CD8-positive, alpha-beta memory T cell (primary cell): Measurements from ENCODE around the gene AP5B1. TPM values are rescaled to one million over a fixed set of nuclear protein-coding genes. Genes with fewer than 3 reads are reported as not detected.
A peak's percentile ranks its signal among the peaks of the same experiment; 100 is the strongest.

ENCODE experiments used
- CTCF ChIA-PET: fragments of 350-600 bp; sonication (Branson Sonifier 250); formaldehyde crosslinking; loops from one replicate; lab custom pipeline; 2021; ENCODE audit warnings: antibody characterized with exemption; lab: Charles Lee
- POLR2A ChIA-PET: fragments of 350-600 bp; sonication (Branson Sonifier 250); formaldehyde crosslinking; loops from one replicate; lab custom pipeline; 2021; ENCODE audit warnings: antibody characterized with exemption; lab: Charles Lee
- DNase-seq, 5 donors: peaks; one replicate each; pipeline versions ENCODE4 v3.0.0 to v3.0.0-alpha.2; 2020 to 2022; ENCODE audit warnings: mixed read lengths in 1 of 5
- H3K27ac ChIP-seq: one replicate; pipeline ENCODE4 v1.7.0; 2013; ENCODE audit warnings: low read depth, mild to moderate bottlenecking, low read length, moderate library complexity
- H3K27me3 ChIP-seq: 2 replicates; pipeline ENCODE4 v1.7.0; 2013; ENCODE audit warnings: low read length, mild to moderate bottlenecking; ENCODE audit not compliant: insufficient read depth, poor library complexity, severe bottlenecking
- H3K36me3 ChIP-seq: 2 replicates; pipeline ENCODE4 v1.7.0; 2013; ENCODE audit warnings: mild to moderate bottlenecking, low read length, moderate library complexity; ENCODE audit not compliant: insufficient read depth
- H3K4me1 ChIP-seq: 2 replicates; pipeline ENCODE4 v1.7.0; 2013; ENCODE audit warnings: mild to moderate bottlenecking, low read length, moderate library complexity; ENCODE audit not compliant: insufficient read depth
- H3K4me3 ChIP-seq: 2 replicates; pipeline ENCODE4 v1.7.0; 2013; ENCODE audit warnings: mild to moderate bottlenecking, low read length
- H3K9me3 ChIP-seq: 2 replicates; pipeline ENCODE4 v1.7.0; 2013; ENCODE audit warnings: mild to moderate bottlenecking, low read length
- H3K27ac Mint-ChIP-seq, 8 donors: one replicate each; pipeline ENCODE4 v1.8.0; 2020 to 2021; ENCODE audit warnings: mixed read lengths in 8 of 8, mild to moderate bottlenecking in 6 of 8, inconsistent platforms in 3 of 8, moderate library complexity in 3 of 8
- H3K27me3 Mint-ChIP-seq, 2 donors: one replicate each; pipeline ENCODE4 v1.8.0; 2020 to 2021; ENCODE audit warnings: mixed read lengths in 2 of 2, mild to moderate bottlenecking in 1 of 2, moderate library complexity in 1 of 2
- H3K36me3 Mint-ChIP-seq, 3 donors: one replicate each; pipeline ENCODE4 v1.8.0; 2020 to 2021; ENCODE audit warnings: mixed read lengths in 3 of 3, inconsistent platforms in 1 of 3, mild to moderate bottlenecking in 1 of 3
- H3K4me1 Mint-ChIP-seq, 3 donors: one replicate each; pipeline ENCODE4 v1.8.0; 2020 to 2021; ENCODE audit warnings: mixed read lengths in 3 of 3, inconsistent platforms in 1 of 3, mild to moderate bottlenecking in 1 of 3
- H3K4me3 Mint-ChIP-seq, 7 donors: one replicate each; pipeline ENCODE4 v1.8.0; 2020 to 2021; ENCODE audit warnings: mixed read lengths in 7 of 7, mild to moderate bottlenecking in 6 of 7, moderate library complexity in 4 of 7, inconsistent platforms in 2 of 7
- H3K9me3 Mint-ChIP-seq, 5 donors: one replicate each; pipeline ENCODE4 v1.8.0; 2020 to 2022; ENCODE audit warnings: mixed read lengths in 5 of 5, mild to moderate bottlenecking in 3 of 5, moderate library complexity in 2 of 5, inconsistent platforms in 1 of 5
- polyA plus RNA-seq: library from polyadenylated mRNA; unstranded; fragments of 300-500 nt; fragmentation: Illumina TruSeq; gene quantifications from one replicate; pipeline ENCODE4 v1.2.3, GENCODE V29; 2021
- total RNA-seq, 2 experiments: library from RNA; stranded (reverse); gene quantifications; one replicate each; pipeline ENCODE4 v1.2.3, GENCODE V29; 2021

The AP5B1 gene
- total and polyA plus RNA-seq, 3 experiments from 2014 or later, result 16.2 to 18.1 (median 17.4) TPM

- Mint-ChIP-seq H3K9me3 (no peaks in the 10 kb centered on the region), H3K27me3 (peaks cover 10 to 12% of the 10 kb centered on the region in 2 donors), H3K27ac (peak overlapping the region in 1 of 8 donors; percentile 6), H3K4me1 (no peaks in the 10 kb centered on the region), H3K36me3 (peaks cover 0 to 3% (median 0%) of the 10 kb centered on the region in 3 donors), H3K4me3 (no peak overlapping the region)
- no peak for DNase-seq
- Histone ChIP-seq H3K9me3 (no peaks in the 10 kb centered on the region), H3K36me3 (no peaks in the 10 kb centered on the region), H3K4me3 (no peak overlapping the region), H3K27me3 (peaks cover 8% of the 10 kb centered on the region), H3K27ac (no peak overlapping the region), H3K4me1 (no peaks in the 10 kb centered on the region)
- ChIA-PET CTCF (interaction anchor here (0.7 to 3.2 kb wide), 4 partner anchors 12 to 213 kb away, joined by 3 to 13 read pairs (median 4); partner anchors contain the start of gene AP5B1), POLR2A (no interaction called here)
Observed at GRCh38 chr11:65809496-65809895, 28.7 kb upstream of the AP5B1 start.

- no peaks in the 10 kb centered on the region for H3K36me3 ChIP-seq
- CTCF ChIA-PET, result interaction anchor here (0.9 to 3.2 kb wide), 6 partner anchors 8 to 126 kb away, joined by 3 to 13 read pairs (median 4); partner anchors contain the start of genes AP5B1 and KAT5
- H3K9me3 ChIP-seq, result no peaks in the 10 kb centered on the region
- POLR2A ChIA-PET, result no interaction called here
- Mint-ChIP-seq H3K9me3 (no peaks in the 10 kb centered on the region), H3K4me3 (no peak overlapping the region), H3K4me1 (no peaks in the 10 kb centered on the region), H3K27me3 (peaks cover 16 to 17% of the 10 kb centered on the region in 2 donors), H3K27ac (peak overlapping the region in 1 of 8 donors; percentile 89), H3K36me3 (peaks cover 0 to 2% (median 0%) of the 10 kb centered on the region in 3 donors)
- H3K27ac ChIP-seq, result no peak overlapping the region
- H3K27me3 ChIP-seq, result peaks cover 12% of the 10 kb centered on the region
- no peaks in the 10 kb centered on the region for H3K4me1 ChIP-seq
- no peak for DNase-seq
- no peak overlapping the region for H3K4me3 ChIP-seq
Observed at GRCh38 chr11:65808744-65809341, 28.1 kb upstream of the AP5B1 start.

- no peak overlapping the region for H3K4me3 ChIP-seq
- H3K36me3 ChIP-seq, result no peaks in the 10 kb centered on the region
- no peaks in the 10 kb centered on the region for H3K9me3 ChIP-seq
- no peak overlapping the region for H3K27ac Mint-ChIP-seq
- no peak overlapping the region for H3K4me3 Mint-ChIP-seq
- ChIA-PET POLR2A (no interaction called here), CTCF (interaction anchor here (0.7 to 3.2 kb wide), 2 partner anchors 10 to 27 kb away, joined by 3 to 13 read pairs; partner anchors contain the start of gene AP5B1)
- H3K4me1 ChIP-seq, result no peaks in the 10 kb centered on the region
- H3K27ac ChIP-seq, result no peak overlapping the region
- H3K27me3 Mint-ChIP-seq, result peaks cover 28 to 30% of the 10 kb centered on the region in 2 donors
- peaks cover 25% of the 10 kb centered on the region for H3K27me3 ChIP-seq
- no peaks in the 10 kb centered on the region for H3K9me3 Mint-ChIP-seq
- DNase-seq, result no peak
- H3K4me1 Mint-ChIP-seq, result no peaks in the 10 kb centered on the region
- H3K36me3 Mint-ChIP-seq, result peaks cover 0 to 1% (median 0%) of the 10 kb centered on the region in 3 donors
Observed at GRCh38 chr11:65806979-65807378, 26.2 kb upstream of the AP5B1 start.

GRCh38 chr11:65803797-65804492 lies 23.2 kb upstream of the AP5B1 start:
- POLR2A ChIA-PET, result no interaction called here
- H3K4me3 Mint-ChIP-seq, result no peak overlapping the region
- Histone ChIP-seq H3K27me3 (peaks cover 25% of the 10 kb centered on the region), H3K4me3 (no peak overlapping the region), H3K4me1 (no peaks in the 10 kb centered on the region), H3K36me3 (no peaks in the 10 kb centered on the region), H3K9me3 (no peaks in the 10 kb centered on the region), H3K27ac (no peak overlapping the region)
- H3K27me3 Mint-ChIP-seq, result peaks cover 35 to 44% of the 10 kb centered on the region in 2 donors
- CTCF ChIA-PET, result no interaction called here
- peaks cover 0 to 1% (median 0%) of the 10 kb centered on the region in 3 donors for H3K36me3 Mint-ChIP-seq
- no peak for DNase-seq
- H3K9me3 Mint-ChIP-seq, result no peaks in the 10 kb centered on the region
- no peaks in the 10 kb centered on the region for H3K4me1 Mint-ChIP-seq
- H3K27ac Mint-ChIP-seq, result peak overlapping the region in 1 of 8 donors; percentile 33

- H3K27me3 Mint-ChIP-seq, result peaks cover 29 to 43% of the 10 kb centered on the region in 2 donors
- POLR2A ChIA-PET, result no interaction called here
- Histone ChIP-seq H3K27me3 (peaks cover 28% of the 10 kb centered on the region), H3K9me3 (no peaks in the 10 kb centered on the region), H3K4me1 (no peaks in the 10 kb centered on the region), H3K4me3 (no peak overlapping the region), H3K36me3 (no peaks in the 10 kb centered on the region), H3K27ac (no peak overlapping the region)
- H3K4me1 Mint-ChIP-seq, result no peaks in the 10 kb centered on the region
- CTCF ChIA-PET, result no interaction called here
- H3K36me3 Mint-ChIP-seq, result no peaks in the 10 kb centered on the region
- peak overlapping the region in 1 of 8 donors; percentile 33 for H3K27ac Mint-ChIP-seq
- H3K4me3 Mint-ChIP-seq, result no peak overlapping the region
- H3K9me3 Mint-ChIP-seq, result no peaks in the 10 kb centered on the region
- no peak for DNase-seq
Observed at GRCh38 chr11:65802841-65803240, 22.1 kb upstream of the AP5B1 start.

- H3K9me3 ChIP-seq, result no peaks in the 10 kb centered on the region
- Mint-ChIP-seq H3K27ac (no peak overlapping the region), H3K4me1 (no peaks in the 10 kb centered on the region), H3K4me3 (no peak overlapping the region), H3K36me3 (no peaks in the 10 kb centered on the region), H3K27me3 (peaks cover 33 to 49% of the 10 kb centered on the region in 2 donors), H3K9me3 (no peaks in the 10 kb centered on the region)
- H3K4me3 ChIP-seq, result no peak overlapping the region
- no peaks in the 10 kb centered on the region for H3K4me1 ChIP-seq
- ChIA-PET CTCF (interaction anchor here (1.1 to 1.2 kb wide), 2 partner anchors 22 to 32 kb away, joined by 3 read pairs; no protein-coding TSS in a partner anchor), POLR2A (no interaction called here)
- no peaks in the 10 kb centered on the region for H3K36me3 ChIP-seq
- H3K27ac ChIP-seq, result no peak overlapping the region
- no peak for DNase-seq
- peaks cover 30% of the 10 kb centered on the region for H3K27me3 ChIP-seq
Observed at GRCh38 chr11:65801153-65801987, 20.6 kb upstream of the AP5B1 start.

- Mint-ChIP-seq H3K36me3 (no peaks in the 10 kb centered on the region), H3K9me3 (no peaks in the 10 kb centered on the region), H3K27ac (no peak overlapping the region), H3K4me3 (no peak overlapping the region), H3K27me3 (peaks cover 28 to 50% of the 10 kb centered on the region in 2 donors), H3K4me1 (no peaks in the 10 kb centered on the region)
- H3K4me1 ChIP-seq, result no peaks in the 10 kb centered on the region
- POLR2A ChIA-PET, result no interaction called here
- no peaks in the 10 kb centered on the region for H3K36me3 ChIP-seq
- H3K27me3 ChIP-seq, result peaks cover 27% of the 10 kb centered on the region
- DNase-seq, result no peak
- no peak overlapping the region for H3K27ac ChIP-seq
- no peak overlapping the region for H3K4me3 ChIP-seq
- H3K9me3 ChIP-seq, result no peaks in the 10 kb centered on the region
- CTCF ChIA-PET, result interaction anchor here (0.9 to 1.7 kb wide), 4 partner anchors 9 to 18 kb away, joined by 3 read pairs; partner anchors contain the start of gene AP5B1
Observed at GRCh38 chr11:65798882-65799281, 18.1 kb upstream of the AP5B1 start.
